Measurements from ENCODE around the gene GNLY. TPM values are rescaled to one million over a fixed set of nuclear protein-coding genes. Genes with fewer than 3 reads are reported as not detected.

The GNLY gene
- total and polyA plus RNA-seq, 2 experiments from 2014 or later = not detected

- no peak overlapping the region for H3K4me2 ChIP-seq
- TF ChIP-seq, protein P1, sequence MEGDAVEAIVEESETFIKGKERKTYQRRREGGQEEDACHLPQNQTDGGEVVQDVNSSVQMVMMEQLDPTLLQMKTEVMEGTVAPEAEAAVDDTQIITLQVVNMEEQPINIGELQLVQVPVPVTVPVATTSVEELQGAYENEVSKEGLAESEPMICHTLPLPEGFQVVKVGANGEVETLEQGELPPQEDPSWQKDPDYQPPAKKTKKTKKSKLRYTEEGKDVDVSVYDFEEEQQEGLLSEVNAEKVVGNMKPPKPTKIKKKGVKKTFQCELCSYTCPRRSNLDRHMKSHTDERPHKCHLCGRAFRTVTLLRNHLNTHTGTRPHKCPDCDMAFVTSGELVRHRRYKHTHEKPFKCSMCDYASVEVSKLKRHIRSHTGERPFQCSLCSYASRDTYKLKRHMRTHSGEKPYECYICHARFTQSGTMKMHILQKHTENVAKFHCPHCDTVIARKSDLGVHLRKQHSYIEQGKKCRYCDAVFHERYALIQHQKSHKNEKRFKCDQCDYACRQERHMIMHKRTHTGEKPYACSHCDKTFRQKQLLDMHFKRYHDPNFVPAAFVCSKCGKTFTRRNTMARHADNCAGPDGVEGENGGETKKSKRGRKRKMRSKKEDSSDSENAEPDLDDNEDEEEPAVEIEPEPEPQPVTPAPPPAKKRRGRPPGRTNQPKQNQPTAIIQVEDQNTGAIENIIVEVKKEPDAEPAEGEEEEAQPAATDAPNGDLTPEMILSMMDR (IDR thresholded peaks at IDR 0.05; ENCODE audit: poor library complexity) = no peak
- no peak for TF ChIP-seq EZH2phosphoT487 (IDR thresholded peaks at IDR 0.05; ENCODE audit: low read depth, severe bottlenecking, unreplicated experiment)
- TF ChIP-seq EZH2 (IDR thresholded peaks at IDR 0.05; ENCODE audit: borderline replicate concordance) = no peak
Measured at GRCh38 chr2:85674417-85674816, 19.7 kb upstream of the GNLY start.

DNA sequence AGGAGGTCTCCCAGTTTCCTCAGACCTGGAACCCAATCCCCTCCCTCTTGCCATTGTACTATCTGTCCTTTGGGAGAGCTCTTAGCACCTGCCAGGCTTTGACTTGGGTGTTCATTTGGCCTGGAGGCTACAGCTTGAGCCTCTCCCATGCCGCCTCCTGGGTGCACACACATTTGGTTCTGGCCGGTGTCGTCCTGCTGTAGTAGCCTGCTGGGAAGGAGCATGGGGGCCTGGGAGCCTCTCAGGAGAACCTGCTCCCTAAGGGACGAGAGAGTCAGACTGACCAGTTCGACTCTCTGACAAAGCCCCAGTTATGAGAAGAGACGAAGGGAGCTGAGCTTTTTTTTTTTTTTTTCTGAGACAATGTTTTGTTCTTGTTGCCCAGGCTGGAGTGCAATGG is 18.7 kb upstream of the GNLY start:
- 89% methylated on average over 6 of the region's 6 CpGs for WGBS (ENCODE audit: low lambda C conversion rate, missing lambda C conversion rate)
- no peaks in the 10 kb centered on the region for H3K27me3 ChIP-seq
- H3K9me3 ChIP-seq (ENCODE audit: low read depth) = no peaks in the 10 kb centered on the region
- H3K4me1 ChIP-seq (ENCODE audit: insufficient read depth) = no peaks in the 10 kb centered on the region
- no peaks in the 10 kb centered on the region for H3K79me2 ChIP-seq
- no peak for DNase-seq (ENCODE audit: low spot score)
- H3K27ac ChIP-seq = no peak overlapping the region
- TF ChIP-seq EZH2 (IDR thresholded peaks at IDR 0.05; ENCODE audit: borderline replicate concordance) (no peak), EZH2phosphoT487 (IDR thresholded peaks at IDR 0.05; ENCODE audit: low read depth, severe bottlenecking, unreplicated experiment) (no peak)
- TF ChIP-seq, protein P1 (IDR thresholded peaks at IDR 0.05; ENCODE audit: poor library complexity) = no peak
- no peaks in the 10 kb centered on the region for H3K9me2 ChIP-seq (replicated peaks; ENCODE audit: insufficient read depth)
- no peaks in the 10 kb centered on the region for H4K20me1 ChIP-seq (ENCODE audit: insufficient read depth, poor library complexity, severe bottlenecking)
- H3K4me2 ChIP-seq = no peak overlapping the region
- no peaks in the 10 kb centered on the region for H3K36me3 ChIP-seq (replicated peaks; ENCODE audit: insufficient read depth, low read depth)
- no peak overlapping the region for H3K4me3 ChIP-seq
- no peak overlapping the region for H2AFZ ChIP-seq

More at GRCh38 chr2:85674417-85674816, 19.7 kb upstream of the GNLY start:
- Histone ChIP-seq H3K27ac (no peak overlapping the region), H2AFZ (no peak overlapping the region), H3K27me3 (no peaks in the 10 kb centered on the region), H3K4me1 (ENCODE audit: insufficient read depth) (no peaks in the 10 kb centered on the region), H3K36me3 (replicated peaks; ENCODE audit: insufficient read depth, low read depth) (no peaks in the 10 kb centered on the region), H3K79me2 (no peaks in the 10 kb centered on the region), H3K9me3 (ENCODE audit: low read depth) (no peaks in the 10 kb centered on the region), H3K9me2 (replicated peaks; ENCODE audit: insufficient read depth) (no peaks in the 10 kb centered on the region), H4K20me1 (ENCODE audit: insufficient read depth, poor library complexity, severe bottlenecking) (no peaks in the 10 kb centered on the region), H3K4me3 (no peak overlapping the region)
- DNase-seq (ENCODE audit: low spot score) = no peak
- WGBS (ENCODE audit: low lambda C conversion rate, missing lambda C conversion rate) = 93% methylated on average over 2 of the region's 2 CpGs

DNA sequence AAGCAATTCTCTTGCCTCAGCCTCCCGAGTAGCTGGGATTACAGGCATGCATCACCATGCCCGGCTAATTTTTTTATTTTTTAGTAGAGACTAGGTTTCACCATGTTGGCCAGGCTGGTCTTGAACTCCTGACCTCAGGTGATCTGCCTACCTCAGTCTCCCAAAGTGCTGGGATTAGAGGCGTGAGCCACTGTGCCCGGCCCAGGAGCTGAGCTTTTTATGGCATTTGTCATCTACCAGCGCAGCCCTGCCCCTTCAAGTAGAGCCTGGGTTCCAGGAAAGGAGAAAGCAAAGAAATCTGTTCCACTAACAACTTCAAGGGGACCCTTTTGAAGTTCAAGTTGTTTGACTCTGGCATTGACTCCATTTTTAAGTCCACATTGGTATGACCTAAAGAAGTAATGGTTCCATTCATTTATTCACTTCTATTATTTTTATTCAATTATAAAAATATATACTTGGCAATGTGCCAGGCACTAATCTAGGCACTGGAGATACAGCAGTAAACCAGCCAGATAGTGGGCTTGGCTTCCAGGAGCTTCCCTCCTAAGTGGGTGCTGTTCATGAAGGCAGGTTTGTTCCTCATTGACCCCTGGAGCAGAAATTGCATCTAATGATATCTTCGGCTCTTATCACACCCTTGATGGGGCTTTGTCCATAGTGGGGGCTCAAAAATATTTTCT is 18.2 kb upstream of the GNLY start:
- WGBS (ENCODE audit: low lambda C conversion rate, missing lambda C conversion rate) = 82% methylated on average over 6 of the region's 6 CpGs
- no peak overlapping the region for H3K4me2 ChIP-seq
- H3K36me3 ChIP-seq (replicated peaks; ENCODE audit: insufficient read depth, low read depth) = no peaks in the 10 kb centered on the region
- no peak overlapping the region for H3K27ac ChIP-seq
- no peaks in the 10 kb centered on the region for H3K9me3 ChIP-seq (ENCODE audit: low read depth)
- no peak overlapping the region for H3K4me3 ChIP-seq
- H2AFZ ChIP-seq = no peak overlapping the region
- no peaks in the 10 kb centered on the region for H4K20me1 ChIP-seq (ENCODE audit: insufficient read depth, poor library complexity, severe bottlenecking)
- TF ChIP-seq EZH2phosphoT487 (IDR thresholded peaks at IDR 0.05; ENCODE audit: low read depth, severe bottlenecking, unreplicated experiment) (no peak), EZH2 (IDR thresholded peaks at IDR 0.05; ENCODE audit: borderline replicate concordance) (no peak)
- TF ChIP-seq, protein P1 (IDR thresholded peaks at IDR 0.05; ENCODE audit: poor library complexity) = no peak
- H3K9me2 ChIP-seq (replicated peaks; ENCODE audit: insufficient read depth) = no peaks in the 10 kb centered on the region
- no peak for DNase-seq (ENCODE audit: low spot score)
- H3K4me1 ChIP-seq (ENCODE audit: insufficient read depth) = no peaks in the 10 kb centered on the region
- H3K79me2 ChIP-seq = no peaks in the 10 kb centered on the region
- no peaks in the 10 kb centered on the region for H3K27me3 ChIP-seq

Data from hepatocyte (in vitro differentiated cells).